Hepatocyte (in vitro differentiated cells): ENCODE measurements around the gene OR6B1. TPM values are rescaled to one million over a fixed set of nuclear protein-coding genes. Genes with fewer than 3 reads are reported as not detected.

ENCODE experiments used
- DNase-seq: peaks from one replicate; pipeline ENCODE4 v3.0.0-alpha.2; 2016; ENCODE audit warnings: low spot score
- H2AFZ ChIP-seq: fragments of 200-600 bp; sonication (generic); 2 replicates; pipeline ENCODE4 v1.6.0; 2016; ENCODE audit warnings: antibody characterized with exemption, mild to moderate bottlenecking
- H3K27ac ChIP-seq: fragments of 200-600 bp; sonication (generic); 2 replicates; pipeline ENCODE4 v1.5.1; 2016; ENCODE audit warnings: mild to moderate bottlenecking
- H3K27me3 ChIP-seq: fragments of 200-600 bp; sonication (generic); 2 replicates; pipeline ENCODE4 v1.6.1; 2016
- H3K36me3 ChIP-seq: fragments of 200-600 bp; sonication (generic); replicated peaks from 2 replicates; pipeline ENCODE4 v1.5.1; 2016; ENCODE audit warnings: low read depth; ENCODE audit not compliant: insufficient read depth
- H3K4me1 ChIP-seq: fragments of 200-600 bp; sonication (generic); 2 replicates; pipeline ENCODE4 v1.5.1; 2016; ENCODE audit warnings: mild to moderate bottlenecking, moderate library complexity; ENCODE audit not compliant: insufficient read depth
- H3K4me2 ChIP-seq: fragments of 200-600 bp; sonication (generic); 2 replicates; pipeline ENCODE4 v1.6.0; 2016
- H3K4me3 ChIP-seq: fragments of 200-600 bp; sonication (generic); 2 replicates; pipeline ENCODE4 v1.5.1; 2016; ENCODE audit warnings: mild to moderate bottlenecking
- H3K79me2 ChIP-seq: fragments of 200-600 bp; sonication (generic); 2 replicates; pipeline ENCODE4 v1.6.0; 2017; ENCODE audit warnings: mild to moderate bottlenecking
- H3K9me2 ChIP-seq: fragments of 200-600 bp; sonication (generic); replicated peaks from 2 replicates; pipeline ENCODE4 v1.6.0; 2017; ENCODE audit warnings: mild to moderate bottlenecking; ENCODE audit not compliant: insufficient read depth
- H3K9me3 ChIP-seq: fragments of 200-600 bp; sonication (generic); 2 replicates; pipeline ENCODE4 v1.5.1; 2016; ENCODE audit warnings: low read depth, mild to moderate bottlenecking
- H4K20me1 ChIP-seq: fragments of 200-600 bp; sonication (generic); 2 replicates; pipeline ENCODE4 v1.6.0; 2016; ENCODE audit warnings: mild to moderate bottlenecking; ENCODE audit not compliant: insufficient read depth, poor library complexity, severe bottlenecking
- CTCF ChIP-seq: fragments of 200-600 bp; sonication (generic); IDR thresholded peaks from 2 replicates; pipeline ENCODE4 v1.5.1; 2016; ENCODE audit warnings: antibody characterized with exemption, mild to moderate bottlenecking; ENCODE audit not compliant: poor library complexity
- EZH2 ChIP-seq: fragments of 200-600 bp; sonication (generic); IDR thresholded peaks from 2 replicates; pipeline ENCODE4 v1.6.1; 2016; ENCODE audit warnings: antibody characterized with exemption, mild to moderate bottlenecking, borderline replicate concordance
- EZH2phosphoT487 ChIP-seq: fragments of 200-600 bp; sonication (generic); IDR thresholded peaks from one replicate; pipeline ENCODE4 v1.6.1; 2018; ENCODE audit warnings: antibody characterized with exemption, mild to moderate bottlenecking, low read depth, moderate library complexity; ENCODE audit not compliant: unreplicated experiment, severe bottlenecking
- WGBS: methylation state at CpG from one replicate; pipeline ENCODE4 v1.1.6; 2016; ENCODE audit warnings: low lambda C conversion rate; ENCODE audit errors: missing lambda C conversion rate; 5-methylcytosine and 5-hydroxymethylcytosine counted together
- polyA plus RNA-seq: library from polyadenylated mRNA; unstranded; fragments of >200 nt; fragmentation: Nextera tagmentation; extraction: Ambion mirVana; gene quantifications from 2 replicates; pipeline ENCODE4 v1.2.1, GENCODE V29; 2016
- total RNA-seq: library from RNA; depleted of rRNA; stranded (reverse); fragments of >200 nt; gene quantifications from 2 replicates; pipeline ENCODE4 v1.2.3, GENCODE V29; 2014

Gene OR6B1
- total and polyA plus RNA-seq, 2 experiments from 2014 or later, result 0.28 TPM; not detected in 1

DNA sequence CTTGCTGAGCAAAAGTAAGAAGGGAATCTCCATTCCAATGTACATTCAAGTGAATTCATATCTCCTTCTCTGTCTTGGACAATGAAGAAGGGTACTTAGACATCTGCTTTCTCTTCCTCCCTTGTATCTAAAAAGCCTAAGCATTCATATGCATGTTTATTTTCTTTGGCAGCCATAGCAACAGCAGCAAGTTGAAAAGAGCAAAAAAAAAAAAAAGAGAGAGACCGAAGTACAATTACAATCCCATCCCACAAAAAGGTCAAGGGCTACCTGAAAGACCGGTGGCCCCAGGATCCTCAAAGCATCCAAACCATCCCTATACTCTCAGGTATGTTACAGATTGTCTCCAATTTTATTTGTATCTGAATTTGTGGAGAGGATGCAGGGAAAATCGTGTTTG, 41.3 kb upstream of the OR6B1 start:
- Histone ChIP-seq H3K4me2 (no peak overlapping the region), H3K27ac (no peak overlapping the region), H3K9me3 (no peaks in the 10 kb centered on the region), H3K79me2 (no peaks in the 10 kb centered on the region), H2AFZ (no peak overlapping the region), H3K4me3 (no peak overlapping the region), H3K36me3 (no peaks in the 10 kb centered on the region), H3K4me1 (no peaks in the 10 kb centered on the region), H3K27me3 (no peaks in the 10 kb centered on the region), H4K20me1 (no peaks in the 10 kb centered on the region), H3K9me2 (no peaks in the 10 kb centered on the region)
- 65% methylated on average over 3 of the region's 3 CpGs for WGBS
- no peak for TF ChIP-seq EZH2phosphoT487
- no peak for TF ChIP-seq EZH2
- no peak for TF ChIP-seq CTCF
- no peak for DNase-seq

GRCh38 chr7:143960813-143961610, 39.1 kb upstream of the OR6B1 start:
- WGBS, result 77% methylated on average over 5 of the region's 5 CpGs

DNA sequence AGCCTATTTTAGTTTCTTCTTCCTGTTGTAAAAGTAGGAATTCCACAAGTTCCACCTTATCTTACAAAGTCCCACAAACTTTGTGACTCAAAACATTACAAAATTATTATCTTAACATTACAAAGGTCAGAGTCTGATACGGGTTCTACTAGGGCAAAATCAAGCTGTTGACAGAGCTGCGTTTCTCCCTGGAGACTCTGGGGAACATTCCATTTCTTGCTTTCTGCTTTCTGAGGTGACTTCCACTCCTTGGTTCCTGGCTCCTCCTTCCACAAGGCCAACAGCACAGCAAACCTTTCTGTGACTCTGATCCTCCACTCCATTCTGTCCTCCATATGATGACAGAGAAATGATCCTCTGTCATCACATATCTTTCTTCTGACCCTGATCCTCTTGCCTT, 34.8 kb upstream of the OR6B1 start:
- Histone ChIP-seq H3K4me2 (no peak overlapping the region), H2AFZ (no peak overlapping the region), H3K27ac (peak overlapping the region; percentile 84), H3K79me2 (no peaks in the 10 kb centered on the region), H3K4me3 (no peak overlapping the region), H3K9me3 (no peaks in the 10 kb centered on the region), H3K27me3 (no peaks in the 10 kb centered on the region), H4K20me1 (no peaks in the 10 kb centered on the region), H3K4me1 (peaks cover 5% of the 10 kb centered on the region), H3K36me3 (no peaks in the 10 kb centered on the region), H3K9me2 (no peaks in the 10 kb centered on the region)
- DNase-seq, result peak; percentile 65
- TF ChIP-seq EZH2phosphoT487 (no peak), EZH2 (no peak), CTCF (no peak)
- WGBS, result 29% methylated on average over 2 of the region's 2 CpGs

More at GRCh38 chr7:143960813-143961610, 39.1 kb upstream of the OR6B1 start:
- Histone ChIP-seq H3K36me3 (no peaks in the 10 kb centered on the region), H3K27ac (no peak overlapping the region), H2AFZ (no peak overlapping the region), H3K27me3 (no peaks in the 10 kb centered on the region), H4K20me1 (no peaks in the 10 kb centered on the region), H3K4me3 (no peak overlapping the region), H3K9me2 (no peaks in the 10 kb centered on the region), H3K9me3 (no peaks in the 10 kb centered on the region), H3K79me2 (no peaks in the 10 kb centered on the region), H3K4me1 (peaks cover 5% of the 10 kb centered on the region), H3K4me2 (no peak overlapping the region)
- TF ChIP-seq EZH2, result no peak
- TF ChIP-seq CTCF, result no peak
- no peak for TF ChIP-seq EZH2phosphoT487
- DNase-seq, result no peak
